ENCODE measurements around the gene TAS2R41. TPM values are rescaled to one million over a fixed set of nuclear protein-coding genes. Genes with fewer than 3 reads are reported as not detected.

The TAS2R41 gene
- total RNA-seq, 6 experiments from 2014 or later = not detected

DNA sequence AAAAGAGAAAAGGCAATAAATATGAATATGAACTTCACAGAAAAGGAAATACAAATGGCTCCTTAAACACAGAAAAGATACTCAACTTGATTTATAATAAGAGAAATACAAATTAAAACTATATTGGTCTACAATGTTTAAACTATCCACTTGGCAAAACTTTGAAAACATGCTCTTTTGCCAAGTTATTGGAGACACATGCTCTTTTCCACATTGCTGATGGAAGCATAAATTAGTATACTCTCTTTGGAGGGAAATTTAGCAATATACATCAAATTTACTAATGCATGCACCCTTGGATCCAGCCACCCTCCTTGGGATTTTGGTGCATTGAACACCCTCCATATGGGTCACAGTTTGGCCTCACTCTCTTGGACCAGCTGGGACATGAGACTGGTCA, 26.6 kb upstream of the TAS2R41 start:
- no peaks in the 10 kb centered on the region for H3K27me3 Mint-ChIP-seq (ENCODE audit: insufficient read depth)
- no peak for DNase-seq
- no peak overlapping the region for H3K27ac Mint-ChIP-seq
- no peaks in the 10 kb centered on the region for H3K9me3 Mint-ChIP-seq
- H3K4me3 Mint-ChIP-seq = no peak overlapping the region
- TF ChIP-seq, protein P1, sequence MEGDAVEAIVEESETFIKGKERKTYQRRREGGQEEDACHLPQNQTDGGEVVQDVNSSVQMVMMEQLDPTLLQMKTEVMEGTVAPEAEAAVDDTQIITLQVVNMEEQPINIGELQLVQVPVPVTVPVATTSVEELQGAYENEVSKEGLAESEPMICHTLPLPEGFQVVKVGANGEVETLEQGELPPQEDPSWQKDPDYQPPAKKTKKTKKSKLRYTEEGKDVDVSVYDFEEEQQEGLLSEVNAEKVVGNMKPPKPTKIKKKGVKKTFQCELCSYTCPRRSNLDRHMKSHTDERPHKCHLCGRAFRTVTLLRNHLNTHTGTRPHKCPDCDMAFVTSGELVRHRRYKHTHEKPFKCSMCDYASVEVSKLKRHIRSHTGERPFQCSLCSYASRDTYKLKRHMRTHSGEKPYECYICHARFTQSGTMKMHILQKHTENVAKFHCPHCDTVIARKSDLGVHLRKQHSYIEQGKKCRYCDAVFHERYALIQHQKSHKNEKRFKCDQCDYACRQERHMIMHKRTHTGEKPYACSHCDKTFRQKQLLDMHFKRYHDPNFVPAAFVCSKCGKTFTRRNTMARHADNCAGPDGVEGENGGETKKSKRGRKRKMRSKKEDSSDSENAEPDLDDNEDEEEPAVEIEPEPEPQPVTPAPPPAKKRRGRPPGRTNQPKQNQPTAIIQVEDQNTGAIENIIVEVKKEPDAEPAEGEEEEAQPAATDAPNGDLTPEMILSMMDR (IDR thresholded peaks at IDR 0.05) = no peak
- H3K4me1 Mint-ChIP-seq (ENCODE audit: low read depth) = peaks cover 39% of the 10 kb centered on the region
- no peaks in the 10 kb centered on the region for H3K36me3 Mint-ChIP-seq (ENCODE audit: low read depth)

- TF ChIP-seq, protein P1 (IDR thresholded peaks at IDR 0.05) = no peak
- H3K27ac Mint-ChIP-seq = no peak overlapping the region
- H3K36me3 Mint-ChIP-seq (ENCODE audit: low read depth) = no peaks in the 10 kb centered on the region
- no peaks in the 10 kb centered on the region for H3K9me3 Mint-ChIP-seq
- no peak for DNase-seq
- peaks cover 45% of the 10 kb centered on the region for H3K4me1 Mint-ChIP-seq (ENCODE audit: low read depth)
- H3K4me3 Mint-ChIP-seq = no peak overlapping the region
- no peaks in the 10 kb centered on the region for H3K27me3 Mint-ChIP-seq (ENCODE audit: insufficient read depth)
Observed at GRCh38 chr7:143451746-143452145, 25.9 kb upstream of the TAS2R41 start.

- Mint-ChIP-seq H3K4me3 (no peak overlapping the region), H3K36me3 (ENCODE audit: low read depth) (no peaks in the 10 kb centered on the region), H3K4me1 (ENCODE audit: low read depth) (peaks cover 53% of the 10 kb centered on the region), H3K27me3 (ENCODE audit: insufficient read depth) (no peaks in the 10 kb centered on the region), H3K9me3 (no peaks in the 10 kb centered on the region), H3K27ac (no peak overlapping the region)
- TF ChIP-seq, protein P1 (IDR thresholded peaks at IDR 0.05) = no peak
- no peak for DNase-seq
Observed at GRCh38 chr7:143452495-143452894, 25.2 kb upstream of the TAS2R41 start.

DNA sequence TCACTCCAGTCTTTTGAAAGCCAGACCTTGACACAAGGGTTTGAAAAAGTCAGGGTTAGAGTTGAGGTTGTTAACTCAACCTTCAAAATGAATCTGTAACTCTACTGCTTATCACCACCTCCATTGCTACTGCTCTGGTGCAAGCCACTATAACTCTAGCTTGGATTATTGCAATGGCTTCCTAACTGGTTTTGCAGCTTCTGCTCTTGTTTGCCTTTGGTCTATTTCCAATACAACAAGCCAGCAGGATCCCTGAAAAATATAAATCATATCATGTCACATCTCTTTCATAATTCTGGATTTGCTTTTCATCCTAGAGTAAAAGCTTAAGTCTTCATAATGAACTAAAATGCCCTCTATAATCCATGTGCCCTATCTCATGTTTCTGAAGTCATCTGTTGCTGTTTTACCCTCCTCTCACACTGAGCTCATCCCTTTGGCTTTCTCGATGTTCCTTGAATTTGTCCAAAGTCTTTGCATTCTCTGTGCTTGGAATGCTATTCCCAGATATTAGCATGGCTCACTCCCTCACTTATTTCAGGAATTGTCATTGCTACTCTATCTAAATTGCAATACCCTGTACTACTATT, 23.5 kb upstream of the TAS2R41 start:
- no peak for DNase-seq
- TF ChIP-seq, protein P1 (IDR thresholded peaks at IDR 0.05) = no peak

DNA sequence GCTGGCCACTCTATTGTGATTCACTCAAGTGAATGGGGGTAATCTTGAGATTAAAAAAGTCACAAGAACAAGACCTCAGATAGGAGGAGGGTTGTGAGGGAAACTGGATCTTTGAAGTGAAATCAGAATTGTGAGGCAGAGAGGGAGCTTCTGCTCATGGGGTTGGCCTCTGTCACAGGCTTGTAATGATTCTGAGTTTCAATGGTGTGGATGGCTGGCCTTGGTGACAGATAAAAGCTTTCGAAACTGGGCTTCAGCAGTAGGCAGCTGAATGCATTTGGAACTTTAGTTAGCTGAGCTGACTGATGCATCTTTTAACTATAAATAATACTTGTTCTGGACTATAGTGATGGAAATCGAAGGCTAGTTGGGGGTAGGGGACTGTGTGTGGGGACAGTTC, 22.2 kb upstream of the TAS2R41 start:
- TF ChIP-seq, protein P1 (IDR thresholded peaks at IDR 0.05) = no peak
- H3K36me3 Mint-ChIP-seq (ENCODE audit: low read depth) = no peaks in the 10 kb centered on the region
- DNase-seq = no peak
- H3K4me1 Mint-ChIP-seq (ENCODE audit: low read depth) = peaks cover 77% of the 10 kb centered on the region
- no peaks in the 10 kb centered on the region for H3K27me3 Mint-ChIP-seq (ENCODE audit: insufficient read depth)
- no peak overlapping the region for H3K4me3 Mint-ChIP-seq
- H3K27ac Mint-ChIP-seq = no peak overlapping the region; the same call in 1 of the 2 replicates
- no peaks in the 10 kb centered on the region for H3K9me3 Mint-ChIP-seq

More for the DNA sequence above, 23.5 kb upstream of the TAS2R41 start:
- Mint-ChIP-seq H3K4me1 (ENCODE audit: low read depth) (peaks cover 70% of the 10 kb centered on the region), H3K36me3 (ENCODE audit: low read depth) (no peaks in the 10 kb centered on the region), H3K27me3 (ENCODE audit: insufficient read depth) (no peaks in the 10 kb centered on the region), H3K4me3 (no peak overlapping the region), H3K27ac (peak overlapping the region; percentile 24; the same call in 1 of the 2 replicates), H3K9me3 (no peaks in the 10 kb centered on the region)
